Testis (tissue), 3 donors: Measurements from ENCODE around the gene CSNK1A1L. TPM values are rescaled to one million over a fixed set of nuclear protein-coding genes. Genes with fewer than 3 reads are reported as not detected.

Source experiments
- DNase-seq: peaks from one replicate; pipeline ENCODE4 v3.0.0-alpha.2; 2019
- H3K27ac ChIP-seq, 2 donors: fragments of 200-600 bp; sonication (generic); one replicate each; pipeline ENCODE4 v1.5.1; 2019
- H3K27me3 ChIP-seq: fragments of 200-600 bp; sonication (generic); one replicate; pipeline ENCODE4 v1.5.1; 2019
- H3K36me3 ChIP-seq: fragments of 200-600 bp; sonication (generic); one replicate; pipeline ENCODE4 v1.5.1; 2017; ENCODE audit warnings: low read depth; ENCODE audit errors: missing control alignments
- H3K4me1 ChIP-seq: fragments of 200-600 bp; sonication (generic); one replicate; pipeline ENCODE4 v1.5.1; 2019
- H3K4me3 ChIP-seq, 2 donors: fragments of 200-600 bp; sonication (generic); one replicate each; pipeline ENCODE4 v1.5.1; 2017 to 2019
- H3K9me3 ChIP-seq: fragments of 200-600 bp; sonication (generic); one replicate; pipeline ENCODE4 v1.5.1; 2017
- CTCF ChIP-seq, 3 experiments: fragments of 450-650 bp in 2 of 3; fragments of 200-600 bp in 1 of 3; sonication (generic) in 1 of 3; IDR thresholded peaks; one replicate each; pipeline ENCODE4 v1.5.1; 2016 to 2019; ENCODE audit warnings: antibody characterized with exemption in 3 of 3, mild to moderate bottlenecking in 2 of 3, moderate library complexity in 1 of 3
- POLR2A ChIP-seq: fragments of 450-650 bp; IDR thresholded peaks from one replicate; pipeline ENCODE4 v1.6.1; 2017; ENCODE audit warnings: antibody characterized with exemption, mild to moderate bottlenecking, moderate library complexity
- WGBS, 2 donors: methylation state at CpG; one replicate each; pipeline ENCODE4 v1.1.5; 2018; 5-methylcytosine and 5-hydroxymethylcytosine counted together
- intact Hi-C: fragments of 100-400 bp; cut with DNase I; formaldehyde crosslinking; loops from one replicate; pipeline ENCODE4 v1.15.1; 2023; ENCODE audit warnings: low total_unique reads
- polyA plus RNA-seq: library from polyadenylated mRNA; stranded (reverse); fragments of 350-450 nt; fragmentation: Illumina TruSeq; extraction: RNeasy Lipid Tissue Mini Kit (QIAGEN cat#74804); gene quantifications from one replicate; pipeline ENCODE4 v1.2.3, GENCODE V29; 2014; ENCODE audit warnings: low read depth, low replicate concordance; ENCODE audit not compliant: insufficient read depth
- total RNA-seq, 2 donors: library from RNA; depleted of rRNA; stranded (reverse); fragments of >200 nt; gene quantifications; one replicate each; pipeline ENCODE4 v1.2.3, GENCODE V29; 2016

Gene CSNK1A1L
- total and polyA plus RNA-seq, 3 donors from 2014 or later: 5.1 to 9.2 (median 6.9) TPM

GRCh38 chr13:37113534-37113933 is 8.1 kb upstream of the CSNK1A1L start:
- no peak for TF ChIP-seq POLR2A
- no peak for TF ChIP-seq CTCF (IDR thresholded peaks at IDR 0.05)
- H3K36me3 ChIP-seq: no peaks in the 10 kb centered on the region
- DNase-seq: no peak
- WGBS, 2 donors: 98 to 100% methylated on average over 2 of the region's 2 CpGs
- no peak overlapping the region for H3K27ac ChIP-seq
- intact Hi-C loops: no loop called here
- H3K4me3 ChIP-seq: no peak overlapping the region
- H3K4me1 ChIP-seq: no peaks in the 10 kb centered on the region
- H3K27me3 ChIP-seq: no peaks in the 10 kb centered on the region
- no peaks in the 10 kb centered on the region for H3K9me3 ChIP-seq

- WGBS, 2 donors: 20 to 31% methylated on average over 1 of the region's 1 CpG
- H3K27me3 ChIP-seq: no peaks in the 10 kb centered on the region
- H3K27ac ChIP-seq: no peak overlapping the region
- no peak for TF ChIP-seq POLR2A
- TF ChIP-seq CTCF (IDR thresholded peaks at IDR 0.05): peak; percentile 8 to 33 (median 32)
- no peaks in the 10 kb centered on the region for H3K4me1 ChIP-seq
- DNase-seq: no peak
- H3K4me3 ChIP-seq: no peak overlapping the region
- intact Hi-C loops: no loop called here
- H3K36me3 ChIP-seq: no peaks in the 10 kb centered on the region
- H3K9me3 ChIP-seq: no peaks in the 10 kb centered on the region
These were observed 3.7 kb upstream of the CSNK1A1L start for GRCh38 chr13:37109051-37109678.

GRCh38 chr13:37107868-37108267 is 2.4 kb upstream of the CSNK1A1L start:
- WGBS, 2 donors: 90 to 91% methylated on average over 1 of the region's 1 CpG
- TF ChIP-seq CTCF (IDR thresholded peaks at IDR 0.05): no peak

GRCh38 chr13:37107456-37107855 is 2.0 kb upstream of the CSNK1A1L start:
- Histone ChIP-seq H3K9me3 (no peaks in the 10 kb centered on the region), H3K4me1 (no peaks in the 10 kb centered on the region), H3K36me3 (no peaks in the 10 kb centered on the region), H3K27me3 (no peaks in the 10 kb centered on the region), H3K27ac (no peak overlapping the region), H3K4me3 (no peak overlapping the region)
- 74 to 83% methylated on average over 4 of the region's 4 CpGs for WGBS, 2 donors
- no peak for DNase-seq
- intact Hi-C loops: no loop called here
- TF ChIP-seq CTCF (IDR thresholded peaks at IDR 0.05) (no peak), POLR2A (no peak)

More at GRCh38 chr13:37107868-37108267, 2.4 kb upstream of the CSNK1A1L start:
- Histone ChIP-seq H3K4me1 (no peaks in the 10 kb centered on the region), H3K27me3 (no peaks in the 10 kb centered on the region), H3K27ac (no peak overlapping the region), H3K36me3 (no peaks in the 10 kb centered on the region), H3K4me3 (no peak overlapping the region), H3K9me3 (no peaks in the 10 kb centered on the region)
- intact Hi-C loops: no loop called here
- DNase-seq: no peak

GRCh38 chr13:37106642-37107041 is 1.2 kb upstream of the CSNK1A1L start:
- no peaks in the 10 kb centered on the region for H3K9me3 ChIP-seq
- DNase-seq: no peak
- no peak for TF ChIP-seq POLR2A
- TF ChIP-seq CTCF (IDR thresholded peaks at IDR 0.05): no peak
- no peaks in the 10 kb centered on the region for H3K4me1 ChIP-seq
- H3K27me3 ChIP-seq: no peaks in the 10 kb centered on the region
- H3K4me3 ChIP-seq: no peak overlapping the region
- no peak overlapping the region for H3K27ac ChIP-seq
- intact Hi-C loops: no loop called here
- 39 to 48% methylated on average over 2 of the region's 2 CpGs for WGBS, 2 donors
- no peaks in the 10 kb centered on the region for H3K36me3 ChIP-seq
